Stimulated activated CD4-positive, alpha-beta T cell treated with anti-CD3 and anti-CD28 coated beads, Interleukin-4, amount 100 ng/mL, for 1 hour (primary cell): ENCODE data around the gene NANS.
"Not testable (repeated sequence)": the region's sequence is repeated elsewhere in the genome, so short reads cannot be mapped to it uniquely, and the experiment has no call there.

Experiments used
- DNase-seq: peaks from one replicate; pipeline ENCODE4 v3.0.0-alpha.2; 2020

The NANS gene

GRCh38 chr9:98080326-98080725, 23.8 kb downstream of the NANS start:
- DNase-seq, result no peak

GRCh38 chr9:98080780-98081179, 24.2 kb downstream of the NANS start:
- DNase-seq, result no peak

GRCh38 chr9:98081477-98082219, 25.1 kb downstream of the NANS start:
- DNase-seq, result peak; percentile 38

GRCh38 chr9:98083061-98083501, 26.5 kb downstream of the NANS start:
- DNase-seq, result no peak

GRCh38 chr9:98083566-98084183, 27.1 kb downstream of the NANS start:
- DNase-seq, result no peak

GRCh38 chr9:98084396-98084795, 27.9 kb downstream of the NANS start:
- DNase-seq, result no peak

- DNase-seq, result no peak
Measured at GRCh38 chr9:98085058-98085457, 28.5 kb downstream of the NANS start.

- DNase-seq, result no peak
Measured at GRCh38 chr9:98085944-98086343, 29.4 kb downstream of the NANS start.

GRCh38 chr9:98086461-98086860, 29.9 kb downstream of the NANS start:
- no peak for DNase-seq

- peak; percentile 48 for DNase-seq
Measured at GRCh38 chr9:98087420-98088354, 31.2 kb downstream of the NANS start.

- DNase-seq, result not testable (repeated sequence)
Measured at GRCh38 chr9:98090674-98091073, 34.1 kb downstream of the NANS start.

GRCh38 chr9:98091735-98092612, 35.4 kb downstream of the NANS start:
- no peak for DNase-seq

- no peak for DNase-seq
Measured at GRCh38 chr9:98092613-98092931, 36.0 kb downstream of the NANS start.

GRCh38 chr9:98094316-98094715, 37.8 kb downstream of the NANS start:
- DNase-seq, result no peak

GRCh38 chr9:98094851-98095250, 38.3 kb downstream of the NANS start:
- no peak for DNase-seq

- no peak for DNase-seq
Measured at GRCh38 chr9:98095401-98095800, 38.9 kb downstream of the NANS start.

GRCh38 chr9:98096091-98096490, 39.6 kb downstream of the NANS start:
- no peak for DNase-seq

GRCh38 chr9:98097836-98098235, 41.3 kb downstream of the NANS start:
- peak; percentile 39 for DNase-seq

GRCh38 chr9:98099346-98099745, 42.8 kb downstream of the NANS start:
- DNase-seq, result no peak

GRCh38 chr9:98099898-98100297, 43.4 kb downstream of the NANS start:
- DNase-seq, result no peak

GRCh38 chr9:98100456-98100855, 43.9 kb downstream of the NANS start:
- DNase-seq, result no peak

- DNase-seq, result no peak
Measured at GRCh38 chr9:98101416-98101815, 44.9 kb downstream of the NANS start.

- DNase-seq, result peak; percentile 67
Measured at GRCh38 chr9:98101868-98102273, 45.3 kb downstream of the NANS start.
